ENCODE data around the gene PSMC3. TPM values are rescaled to one million over a fixed set of nuclear protein-coding genes. Genes with fewer than 3 reads are reported as not detected.

Gene PSMC3
- total and polyA plus RNA-seq, 9 of the 15 experiments (the other 6 are each of a cell fraction or from before 2014, with no cell fraction given) = 44.3 to 324 (median 240) TPM

GRCh38 chr11:47376525-47377371 is 49.5 kb downstream of the PSMC3 start (continued):
- no peak for TF ChIP-seq POLR2AphosphoS5 (IDR thresholded peaks at IDR 0.05; ENCODE audit: control insufficient read depth, insufficient read depth, low read depth, low read length)
- TF ChIP-seq YY1 (IDR thresholded peaks at IDR 0.05; ENCODE audit: borderline replicate concordance in 1 of 3, control insufficient read depth in 1 of 3, extremely low read depth in 1 of 3, insufficient read depth in 3 of 3, insufficient read length in 1 of 3, insufficient replicate concordance in 2 of 3, low read depth in 1 of 3, low read length in 2 of 3) = no peak
- TF ChIP-seq MCM5 (IDR thresholded peaks at IDR 0.05; ENCODE audit: low read depth) = no peak
- no peak for TF ChIP-seq SFPQ (IDR thresholded peaks at IDR 0.05; ENCODE audit: low read depth, low read length)
- TF ChIP-seq NFE2L1 (tag; IDR thresholded peaks at IDR 0.05; ENCODE audit: borderline replicate concordance, low read depth) = no peak
- TF ChIP-seq RFX1 (IDR thresholded peaks at IDR 0.05) = no peak
- no peak for TF ChIP-seq ZNF780A (CRISPR knock-in tag; IDR thresholded peaks at IDR 0.05)
- TF ChIP-seq C11orf30 (IDR thresholded peaks at IDR 0.05; ENCODE audit: low read depth) = no peak
- no peak for TF ChIP-seq NFE2 (IDR thresholded peaks at IDR 0.05; ENCODE audit: low read depth)
- TF ChIP-seq ZNF449 (CRISPR knock-in tag; IDR thresholded peaks at IDR 0.05) = no peak
- TF ChIP-seq HDAC2 (IDR thresholded peaks at IDR 0.05) = no peak
- TF ChIP-seq SIN3B (IDR thresholded peaks at IDR 0.05; ENCODE audit: low read depth) = no peak
- peak; percentile 65 for TF ChIP-seq BHLHE40 (IDR thresholded peaks at IDR 0.05; ENCODE audit: low read length)
- no peak for TF ChIP-seq FIP1L1 (IDR thresholded peaks at IDR 0.05; ENCODE audit: low read depth, low read length, poor library complexity, severe bottlenecking)
- no peak for TF ChIP-seq ZKSCAN3 (CRISPR knock-in tag; IDR thresholded peaks at IDR 0.05)
- TF ChIP-seq CEBPZ (IDR thresholded peaks at IDR 0.05; ENCODE audit: borderline replicate concordance, low read depth, low read length) = no peak
- no peak for TF ChIP-seq TFAM (CRISPR knock-in tag; conservative IDR thresholded peaks at IDR 0.05)
- TF ChIP-seq FOSL1 (tag; conservative IDR thresholded peaks at IDR 0.05) = no peak
- TF ChIP-seq FOXP1 (CRISPR knock-in tag; IDR thresholded peaks at IDR 0.05) = no peak
- no peak for TF ChIP-seq ZNF274 (IDR thresholded peaks at IDR 0.05; ENCODE audit: borderline replicate concordance, low read depth, low read length)
- TF ChIP-seq NFATC3 (IDR thresholded peaks at IDR 0.05) = no peak
